8988T (cell line): ENCODE measurements around the gene CDC23.
"Not testable (repeated sequence)": the region's sequence is repeated elsewhere in the genome, so short reads cannot be mapped to it uniquely, and the experiment has no call there.

Experiments used
- DNase-seq: peaks from one replicate; pipeline ENCODE4 v3.0.0; 2011

Gene CDC23, protein sequence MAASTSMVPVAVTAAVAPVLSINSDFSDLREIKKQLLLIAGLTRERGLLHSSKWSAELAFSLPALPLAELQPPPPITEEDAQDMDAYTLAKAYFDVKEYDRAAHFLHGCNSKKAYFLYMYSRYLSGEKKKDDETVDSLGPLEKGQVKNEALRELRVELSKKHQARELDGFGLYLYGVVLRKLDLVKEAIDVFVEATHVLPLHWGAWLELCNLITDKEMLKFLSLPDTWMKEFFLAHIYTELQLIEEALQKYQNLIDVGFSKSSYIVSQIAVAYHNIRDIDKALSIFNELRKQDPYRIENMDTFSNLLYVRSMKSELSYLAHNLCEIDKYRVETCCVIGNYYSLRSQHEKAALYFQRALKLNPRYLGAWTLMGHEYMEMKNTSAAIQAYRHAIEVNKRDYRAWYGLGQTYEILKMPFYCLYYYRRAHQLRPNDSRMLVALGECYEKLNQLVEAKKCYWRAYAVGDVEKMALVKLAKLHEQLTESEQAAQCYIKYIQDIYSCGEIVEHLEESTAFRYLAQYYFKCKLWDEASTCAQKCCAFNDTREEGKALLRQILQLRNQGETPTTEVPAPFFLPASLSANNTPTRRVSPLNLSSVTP

DNA sequence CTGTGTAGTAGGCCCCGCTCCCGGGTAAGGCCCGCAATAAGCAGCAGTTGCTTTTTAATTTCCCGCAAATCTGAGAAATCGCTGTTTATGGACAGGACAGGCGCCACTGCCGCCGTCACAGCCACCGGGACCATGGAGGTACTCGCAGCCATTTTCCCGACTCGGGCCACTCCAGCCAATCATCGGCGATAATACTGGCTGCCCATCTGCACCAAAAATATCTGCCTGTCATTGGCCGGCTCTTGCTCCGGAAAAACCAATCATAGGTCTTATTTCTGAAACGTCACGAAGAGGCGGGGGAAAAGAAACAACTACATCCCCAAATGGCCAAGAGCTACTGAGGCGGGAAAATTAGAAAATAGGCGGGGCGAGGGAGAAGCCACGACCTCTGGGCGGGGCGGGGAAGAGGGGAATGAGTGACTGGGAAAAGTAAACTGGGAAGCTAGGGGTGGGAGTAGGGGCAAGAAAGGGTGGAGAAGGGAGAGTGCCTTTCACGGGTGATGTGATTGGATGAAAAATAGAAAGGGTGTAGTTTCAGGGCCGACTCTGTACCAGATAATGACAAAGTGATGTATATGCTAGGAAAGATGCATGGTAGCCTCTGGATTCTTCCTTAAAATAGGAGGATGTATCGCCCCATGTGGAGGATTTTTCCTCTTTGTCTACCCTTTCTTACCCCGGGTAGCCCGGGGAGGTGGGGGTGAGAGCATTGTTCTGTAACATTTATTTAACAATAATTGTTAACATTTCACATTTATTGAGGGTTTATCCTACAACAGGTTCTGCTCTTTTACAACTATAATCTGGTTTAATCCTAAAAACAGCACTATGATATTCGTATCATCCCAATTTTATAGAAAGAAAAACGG lies at the start of gene CDC23:
TSS of gene CDC23 (minus strand) at position 163 of the 869 bp plus-strand sequence. CDS start at position 152, 11 bp downstream.
- peak; percentile 71 for DNase-seq

- DNase-seq, result no peak
Measured at GRCh38 chr5:138258704-138259292, 45.7 kb upstream of the CDC23 start.

GRCh38 chr5:138257583-138257982 lies 44.5 kb upstream of the CDC23 start:
- DNase-seq, result no peak

DNA sequence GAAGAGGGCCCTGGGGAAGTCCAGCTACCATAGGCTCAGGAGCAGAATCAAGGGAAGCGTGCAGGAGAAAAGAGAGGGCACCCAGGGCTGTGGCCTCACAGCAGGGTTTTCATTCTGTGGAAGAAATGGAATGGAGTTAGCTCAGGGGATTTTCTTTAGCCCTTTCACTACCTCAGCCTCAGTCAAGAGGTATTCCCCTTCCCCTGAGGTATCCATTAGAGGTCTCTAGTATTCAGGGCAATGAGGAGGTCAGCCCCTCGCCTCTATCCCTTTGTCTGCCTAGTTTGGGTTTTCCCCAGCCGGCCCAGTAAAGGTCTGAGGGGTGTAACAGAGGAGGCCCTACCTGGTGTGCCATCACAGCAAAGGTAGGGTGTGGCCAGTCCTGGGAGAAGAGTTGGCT lies 39.8 kb upstream of the CDC23 start:
- DNase-seq, result no peak

- not testable (repeated sequence) for DNase-seq
Measured at GRCh38 chr5:138247800-138248199, 34.7 kb upstream of the CDC23 start.

- no peak for DNase-seq
Measured at GRCh38 chr5:138246822-138247221, 33.7 kb upstream of the CDC23 start.

DNA sequence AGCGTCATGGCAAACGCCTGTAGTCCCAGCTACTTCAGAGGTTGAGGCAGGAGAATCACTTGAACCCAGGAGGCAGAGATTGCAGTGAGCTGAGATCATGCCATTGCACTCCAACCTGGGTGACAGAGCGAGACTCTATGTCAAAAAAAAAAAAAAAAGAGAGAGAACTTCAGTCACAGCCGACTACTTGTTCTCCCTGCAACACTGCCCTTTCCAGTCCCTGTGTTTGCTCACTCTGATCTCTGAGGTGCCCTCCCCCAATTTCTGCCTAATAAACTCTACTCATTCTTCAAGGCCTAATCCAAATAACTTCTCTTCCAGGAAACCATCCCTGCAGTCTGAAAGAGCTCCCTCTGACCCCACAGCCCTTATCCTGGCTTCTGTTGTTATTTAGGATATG lies 33.2 kb upstream of the CDC23 start:
- DNase-seq, result no peak

DNA sequence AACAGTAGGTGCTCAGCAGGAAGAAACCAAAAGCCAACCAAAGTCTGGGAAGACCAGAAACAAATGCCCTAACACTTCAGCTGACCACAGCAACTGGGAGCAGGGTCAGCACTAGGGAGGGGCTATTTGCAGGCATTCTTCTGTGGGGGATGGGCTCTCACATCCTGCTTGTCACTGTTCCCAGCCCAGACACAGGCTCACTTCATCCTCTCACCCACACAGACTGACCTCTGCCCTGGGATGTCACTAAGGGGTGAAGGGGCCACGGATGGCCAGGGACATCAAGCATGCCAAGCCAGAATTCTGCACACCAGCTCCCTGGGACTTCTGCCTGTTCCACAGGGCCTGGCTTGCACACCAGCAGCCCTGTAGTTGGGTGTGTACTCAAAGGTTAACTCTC lies 32.6 kb upstream of the CDC23 start:
- no peak for DNase-seq

DNA sequence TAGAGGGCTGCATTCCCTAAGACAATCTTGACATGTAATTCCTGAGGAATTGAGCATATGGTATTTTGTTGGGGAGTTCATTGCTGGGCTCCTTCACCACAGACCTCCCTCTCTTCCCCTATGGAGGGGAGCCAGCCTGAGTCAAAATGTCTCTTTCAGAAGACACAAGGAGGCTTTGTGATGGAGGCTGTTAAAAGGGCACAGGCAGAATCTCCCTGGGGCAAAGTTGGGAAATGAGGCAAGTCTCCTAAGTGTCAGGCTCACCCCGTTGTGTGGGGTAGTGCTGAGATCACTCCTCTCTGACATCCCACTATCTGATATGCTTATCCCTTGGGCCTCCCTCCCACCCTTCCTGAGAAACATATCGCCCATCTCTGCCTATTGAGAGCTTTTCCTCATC lies 30.7 kb upstream of the CDC23 start:
- no peak for DNase-seq

DNA sequence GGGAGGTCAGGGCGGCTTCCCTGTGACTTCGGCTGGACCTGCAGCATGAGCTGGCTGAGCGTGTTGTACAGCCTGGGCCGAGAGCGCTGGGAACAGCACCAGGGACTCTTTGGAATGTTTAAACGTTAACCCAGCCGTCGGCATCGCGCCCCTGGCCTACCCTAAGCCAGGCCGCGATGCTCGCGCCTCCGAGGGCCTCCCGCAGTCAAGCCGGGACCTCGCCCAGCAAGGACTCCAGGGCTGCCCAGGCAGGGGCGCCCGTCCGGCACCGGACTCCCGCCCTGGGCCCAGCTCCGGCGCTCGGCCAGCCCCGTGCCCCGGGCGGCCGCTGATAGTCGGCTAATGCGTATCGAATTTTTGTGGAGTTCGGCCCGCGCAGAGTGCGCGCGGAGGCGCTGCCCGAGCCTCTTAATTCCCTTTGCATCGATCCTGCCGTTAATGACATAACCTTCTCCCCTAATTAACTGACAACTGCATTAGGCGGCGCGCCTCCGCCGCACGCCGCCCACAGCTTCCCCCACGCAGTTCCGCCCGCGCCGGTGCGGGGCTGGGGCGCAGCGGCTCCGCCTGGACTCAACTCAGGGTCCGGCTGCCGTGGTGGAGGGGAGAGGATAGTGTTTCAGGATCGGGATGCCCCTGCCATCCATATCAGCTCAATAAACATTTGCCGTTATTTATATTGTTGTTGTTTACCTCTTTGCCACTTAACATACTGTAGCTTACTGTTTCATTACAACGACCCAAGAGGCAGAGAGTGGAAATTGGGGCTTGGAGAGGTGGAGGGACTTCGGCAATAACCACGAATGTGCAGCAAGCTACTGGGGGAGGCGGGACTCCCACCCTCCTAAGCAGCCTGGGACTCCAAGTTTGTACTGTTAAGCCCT lies 28.8 kb upstream of the CDC23 start:
- no peak for DNase-seq

GRCh38 chr5:138240650-138241385 lies 27.7 kb upstream of the CDC23 start:
- no peak for DNase-seq

- no peak for DNase-seq
Measured at GRCh38 chr5:138238034-138238433, 24.9 kb upstream of the CDC23 start.

- no peak for DNase-seq
Measured at GRCh38 chr5:138234651-138235050, 21.5 kb upstream of the CDC23 start.

GRCh38 chr5:138233280-138233679 lies 20.2 kb upstream of the CDC23 start:
- DNase-seq, result no peak

- DNase-seq, result no peak
Measured at GRCh38 chr5:138230981-138231589, 18.0 kb upstream of the CDC23 start.

GRCh38 chr5:138230261-138230660 lies 17.1 kb upstream of the CDC23 start:
- DNase-seq, result no peak

GRCh38 chr5:138229387-138229786 lies 16.3 kb upstream of the CDC23 start:
- no peak for DNase-seq

DNA sequence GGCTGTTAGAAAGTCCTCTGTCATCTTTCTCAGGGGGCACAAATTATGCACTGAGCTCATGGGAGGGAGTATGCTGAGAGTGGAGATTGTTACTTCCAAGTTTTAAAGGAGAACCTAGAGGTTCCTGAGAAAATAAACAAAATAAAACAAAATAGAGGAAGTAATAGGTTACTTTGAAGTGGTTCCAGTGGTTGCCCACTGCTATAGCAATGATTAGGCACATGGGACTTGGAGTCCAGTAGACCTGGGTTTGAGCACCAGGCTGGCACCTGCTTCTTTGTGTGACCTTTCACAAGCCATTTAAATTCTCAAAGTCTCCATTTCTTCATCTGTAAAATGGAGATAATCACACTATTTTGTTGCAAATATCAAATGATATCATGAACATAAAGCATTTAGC lies 13.8 kb upstream of the CDC23 start:
- DNase-seq, result no peak

- DNase-seq, result no peak
Measured at GRCh38 chr5:138224712-138225111, 11.6 kb upstream of the CDC23 start.

- no peak for DNase-seq
Measured at GRCh38 chr5:138223532-138223931, 10.4 kb upstream of the CDC23 start.

GRCh38 chr5:138216799-138217198 lies 3.7 kb upstream of the CDC23 start:
- DNase-seq, result no peak
